ENCODE data around the gene FMN1.

The FMN1 gene

DNA sequence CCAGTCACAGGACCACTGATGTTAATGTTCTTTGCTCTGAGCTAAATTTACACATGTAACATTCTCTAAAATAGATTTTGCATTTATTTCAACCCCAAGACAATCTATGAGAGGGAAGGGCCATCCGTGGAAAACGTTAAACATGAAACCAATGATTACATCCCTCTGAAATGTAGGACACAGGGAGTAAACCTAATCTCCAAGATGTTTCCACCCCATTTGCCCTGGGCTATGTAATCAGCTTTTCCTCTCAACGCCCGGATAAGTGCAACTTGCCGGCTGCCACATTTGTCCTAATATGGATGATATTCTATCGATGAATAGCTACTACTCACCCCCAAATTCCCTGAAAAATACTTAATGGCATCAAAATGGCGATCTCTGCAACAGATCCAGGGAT lies 6.4 kb upstream of the FMN1 start:
- no peak for DNase-seq

DNA sequence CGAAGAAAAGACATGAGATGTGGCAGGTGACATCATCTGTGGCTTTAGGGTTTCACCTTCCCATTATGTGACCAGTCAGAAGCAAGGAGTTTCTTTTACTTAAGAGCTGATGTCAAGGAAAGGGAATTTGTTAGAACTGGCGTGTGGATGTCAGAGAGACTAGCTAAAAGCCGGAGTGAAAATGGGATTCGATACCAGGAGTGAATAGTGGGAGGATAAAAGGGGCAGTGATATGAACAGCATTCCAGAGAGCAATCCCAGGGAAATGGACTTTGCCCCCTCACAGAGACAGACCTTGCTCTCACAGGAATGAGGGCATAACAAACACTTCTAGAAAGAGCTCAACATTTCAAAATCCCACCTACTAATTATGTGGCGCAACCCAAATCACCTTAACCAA lies 5.9 kb upstream of the FMN1 start:
- no peak for DNase-seq

DNA sequence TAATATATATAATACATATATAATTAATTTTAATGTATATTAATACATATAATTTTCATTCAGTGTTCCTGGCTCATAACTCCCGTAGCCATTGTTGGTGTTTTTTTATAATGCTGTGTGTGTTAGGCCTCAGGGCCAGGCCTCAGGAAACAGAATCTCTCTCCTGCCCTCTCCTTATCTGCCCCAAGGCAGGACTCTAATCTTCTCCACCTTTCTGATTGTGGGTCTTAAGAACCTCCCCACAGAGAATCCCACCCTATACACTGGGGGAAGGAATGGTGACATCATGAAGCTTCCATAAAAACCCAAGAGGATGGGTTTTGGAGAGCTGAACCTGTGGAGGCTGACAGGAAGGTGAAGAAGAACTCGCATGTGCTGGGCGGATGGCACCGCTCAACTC lies 4.0 kb upstream of the FMN1 start:
- DNase-seq: no peak

DNA sequence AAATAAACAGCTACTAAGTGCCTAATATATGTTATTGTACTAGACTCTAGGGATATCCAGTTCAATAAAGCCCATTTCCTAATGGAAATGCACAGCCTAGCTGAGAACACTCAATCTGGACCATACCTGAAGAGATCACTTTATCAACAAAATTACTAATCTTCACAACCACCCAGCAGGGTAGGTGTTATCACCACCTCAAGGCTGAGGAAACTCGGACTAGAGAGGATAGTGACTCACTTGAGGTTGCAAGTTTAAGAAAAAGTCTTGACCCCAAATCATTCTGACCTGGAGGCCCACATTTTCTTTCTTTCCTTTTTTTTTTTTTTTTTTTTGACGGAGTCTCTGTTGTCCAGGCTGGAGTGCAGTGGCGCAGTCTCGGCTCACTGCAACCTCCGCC lies 3.1 kb upstream of the FMN1 start:
- no peak for DNase-seq

DNA sequence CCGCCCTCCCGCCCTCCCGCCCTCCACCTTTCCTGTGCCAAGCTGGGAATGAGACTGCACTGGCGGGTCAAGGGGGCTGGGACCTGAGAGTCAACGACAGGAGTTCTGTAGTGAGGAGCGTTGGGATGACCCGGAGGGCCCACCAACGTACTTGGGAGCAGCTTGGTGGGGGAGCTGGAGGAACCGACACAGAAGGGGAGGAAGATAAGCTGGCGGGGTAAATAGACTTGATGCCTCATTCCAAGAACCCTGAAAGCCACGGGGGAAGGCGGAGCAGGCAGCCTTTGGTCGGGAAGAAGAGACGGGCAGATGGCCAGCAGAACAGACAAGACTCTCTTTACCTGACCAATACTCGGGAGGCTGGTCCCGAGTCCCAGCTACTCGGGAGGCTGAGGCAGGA lies 277 bp downstream of the FMN1 start:
- DNase-seq: no peak

DNA sequence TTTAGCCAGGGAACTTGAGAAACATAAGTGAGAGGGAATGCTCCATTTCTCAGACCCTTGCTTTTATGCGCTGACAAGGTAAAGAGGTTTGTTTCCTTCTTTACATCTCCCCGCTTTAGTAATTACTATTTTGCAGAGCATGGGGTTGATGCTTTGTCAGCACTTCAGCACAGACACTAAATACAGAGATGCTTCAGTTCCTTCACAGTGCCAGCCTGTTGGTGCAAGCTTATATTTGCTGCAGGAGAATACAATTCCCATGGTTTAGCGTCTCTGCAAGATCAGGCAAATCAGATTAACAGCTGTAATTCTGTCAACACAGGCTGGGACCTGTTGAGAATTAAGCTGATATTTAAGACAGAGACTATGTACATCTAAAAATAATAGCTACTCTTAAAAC lies 2.9 kb downstream of the FMN1 start:
- no peak for DNase-seq

DNA sequence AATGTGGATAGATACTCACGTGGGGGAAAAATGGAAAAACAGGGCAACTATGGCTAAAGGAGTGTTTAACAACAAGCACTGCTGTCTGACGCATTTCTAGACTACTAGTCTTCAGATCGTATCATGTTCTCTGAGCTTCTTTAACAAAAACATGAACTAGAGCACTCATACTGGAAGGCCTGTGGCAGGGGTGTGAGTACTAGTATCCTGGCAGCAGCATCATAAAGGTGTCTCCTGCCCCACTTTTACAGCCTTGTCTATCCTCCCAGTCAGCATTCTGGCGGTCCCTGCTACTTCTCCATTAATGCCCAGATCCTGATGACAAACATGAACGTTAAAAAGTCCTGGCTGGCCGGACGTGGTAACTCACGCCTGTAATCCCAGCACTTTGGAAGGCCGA lies 4.0 kb downstream of the FMN1 start:
- no peak for DNase-seq

DNA sequence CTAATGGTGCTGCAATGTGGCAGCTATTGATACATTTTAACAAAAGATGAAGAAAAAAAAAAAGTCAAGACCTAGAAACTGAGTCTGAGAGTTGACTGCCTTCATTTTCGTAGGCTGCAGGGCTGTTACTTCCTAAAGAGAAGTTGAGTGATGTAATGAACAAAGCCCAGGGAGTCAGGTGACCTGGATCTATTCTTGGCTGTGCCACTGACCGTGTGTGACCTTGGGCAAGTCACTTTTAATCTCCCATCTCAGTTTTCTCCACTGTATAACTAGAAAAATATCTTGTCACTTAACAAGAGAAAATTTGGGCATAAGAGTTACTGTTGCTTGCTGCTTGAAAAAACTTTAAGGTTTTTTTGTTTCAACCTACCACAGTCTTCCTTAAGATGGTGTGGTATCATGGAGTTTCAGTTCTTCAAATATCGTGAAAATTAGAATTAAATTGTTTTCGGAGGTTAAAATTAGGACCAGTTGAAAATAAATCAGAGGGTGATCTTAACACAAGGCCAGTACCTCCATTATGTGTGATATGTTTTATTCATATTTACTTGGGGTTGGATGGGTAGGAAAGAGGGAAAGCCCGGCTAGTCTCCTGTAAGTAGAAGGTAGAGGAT lies 5.8 kb downstream of the FMN1 start:
- no peak for DNase-seq

DNA sequence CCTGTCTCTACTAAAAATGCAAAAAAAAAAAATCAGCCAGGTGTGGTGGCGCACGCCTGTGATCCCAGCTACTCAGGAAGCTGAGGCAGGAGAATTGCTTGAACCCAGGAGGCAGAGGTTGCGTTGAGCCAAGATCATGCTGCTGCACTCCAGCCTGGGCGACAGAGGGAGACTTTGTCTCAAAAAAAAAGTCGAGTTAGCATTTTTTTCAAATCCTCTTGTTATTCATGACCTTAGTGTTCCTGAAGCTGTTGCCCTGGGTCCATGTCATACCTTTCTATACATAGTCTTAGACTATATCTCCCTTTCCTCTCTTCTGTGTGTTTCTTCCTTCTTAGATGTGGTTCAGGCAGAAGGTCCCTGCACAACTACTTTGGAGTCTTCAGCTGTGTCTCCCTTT lies 6.4 kb downstream of the FMN1 start:
- no peak for DNase-seq

DNA sequence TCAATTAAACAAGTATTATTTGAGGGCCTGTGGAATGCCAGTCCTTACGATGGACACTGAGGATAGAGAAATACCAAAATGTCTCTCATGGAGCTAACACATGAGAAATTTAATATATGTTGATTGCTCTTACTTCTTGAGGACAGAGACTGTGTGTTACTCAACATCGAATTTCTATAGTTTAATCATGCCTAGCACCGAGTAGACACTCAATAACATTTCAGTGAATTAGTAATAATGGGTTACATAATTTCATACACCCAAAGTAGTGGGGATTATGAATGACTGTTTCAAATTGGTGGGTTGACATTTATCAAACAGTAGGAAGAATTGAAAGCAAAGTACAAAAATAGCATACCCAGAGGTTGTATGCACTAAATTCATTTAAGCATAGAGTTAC lies 11.2 kb downstream of the FMN1 start:
- DNase-seq: no peak

DNA sequence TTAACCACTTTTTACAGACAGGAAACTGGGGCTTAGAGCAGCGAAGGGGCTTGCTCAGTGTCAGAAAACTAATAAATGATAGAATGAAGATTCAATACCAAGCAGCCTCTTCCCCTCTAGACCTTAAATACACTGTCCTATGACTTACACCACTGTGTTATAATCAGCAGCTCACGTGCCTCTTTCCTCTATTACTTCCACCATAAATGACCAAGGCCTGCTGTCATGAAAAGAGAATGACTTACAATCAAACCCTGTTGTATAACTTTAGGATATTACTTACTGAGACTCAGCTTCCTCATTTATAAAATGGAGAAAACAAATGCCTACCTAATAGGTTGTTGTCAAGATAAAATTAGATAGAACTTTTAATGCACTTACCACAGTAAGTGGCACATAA lies 11.6 kb downstream of the FMN1 start:
- no peak for DNase-seq

DNA sequence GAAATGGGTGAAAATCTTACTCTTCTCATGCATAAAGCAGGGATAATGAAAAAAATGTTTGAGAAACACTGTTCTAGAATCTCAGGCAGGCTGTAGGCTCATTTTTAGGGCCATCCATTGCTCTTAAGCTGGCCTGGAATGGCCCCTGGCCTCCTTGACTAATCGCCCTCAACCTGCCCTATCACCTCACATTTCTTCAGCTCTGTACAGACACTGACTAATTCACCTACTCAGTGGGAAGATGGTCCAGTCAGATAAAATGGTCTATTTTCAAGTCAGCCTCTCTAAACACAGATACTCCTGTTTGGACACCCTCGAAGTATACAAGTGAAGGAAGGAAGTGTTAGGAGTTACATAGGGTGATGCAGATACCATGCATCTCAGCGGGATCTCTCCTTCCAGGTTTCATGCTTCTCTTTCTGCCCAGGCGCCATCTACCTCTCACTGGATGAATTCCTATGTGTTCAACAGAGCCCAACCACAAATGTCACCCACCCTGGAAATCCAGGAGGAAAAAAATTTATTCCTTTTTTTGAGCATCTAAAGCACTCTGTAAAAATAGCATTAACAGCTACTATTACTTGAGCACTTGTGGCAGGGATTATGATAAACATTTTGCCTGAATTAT lies 12.1 kb downstream of the FMN1 start:
- no peak for DNase-seq

DNA sequence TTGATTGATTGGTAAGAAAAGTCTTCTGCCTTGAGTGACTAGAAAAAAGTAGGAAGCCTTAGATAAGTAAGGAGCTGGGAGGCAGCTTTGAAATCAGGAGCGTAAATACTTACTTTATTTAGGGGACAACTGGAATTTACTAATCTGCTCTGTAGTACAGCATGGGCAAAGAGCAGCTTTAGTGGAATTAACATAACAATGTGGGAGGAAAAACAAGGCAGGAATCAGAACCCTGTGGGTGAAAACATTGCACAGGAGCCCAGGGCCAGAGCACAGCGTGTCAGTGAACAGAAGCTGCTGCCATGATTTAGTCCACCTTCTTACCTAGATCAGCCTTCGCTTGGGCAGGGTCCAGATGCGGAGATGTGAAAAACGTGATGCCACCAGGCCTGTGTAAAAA lies 14.6 kb downstream of the FMN1 start:
- DNase-seq: no peak

DNA sequence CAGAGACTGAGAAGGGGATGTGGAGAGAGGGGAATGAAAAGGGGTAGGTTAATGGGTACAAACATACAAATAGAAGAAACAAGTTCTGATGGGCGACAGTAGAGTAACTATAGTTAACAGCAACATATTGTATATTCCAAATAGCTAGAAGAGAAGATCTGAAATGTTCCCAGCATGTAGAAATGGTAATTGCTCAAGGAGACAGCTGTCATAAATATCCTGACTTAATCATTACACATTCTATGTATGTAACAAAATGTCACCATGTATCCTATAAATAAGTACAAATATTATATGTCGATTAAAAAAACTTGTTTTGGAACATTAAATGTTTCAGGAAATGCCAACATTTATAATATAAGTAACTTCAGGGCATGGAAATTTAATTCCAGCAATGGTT lies 23.3 kb downstream of the FMN1 start:
- no peak for DNase-seq

DNA sequence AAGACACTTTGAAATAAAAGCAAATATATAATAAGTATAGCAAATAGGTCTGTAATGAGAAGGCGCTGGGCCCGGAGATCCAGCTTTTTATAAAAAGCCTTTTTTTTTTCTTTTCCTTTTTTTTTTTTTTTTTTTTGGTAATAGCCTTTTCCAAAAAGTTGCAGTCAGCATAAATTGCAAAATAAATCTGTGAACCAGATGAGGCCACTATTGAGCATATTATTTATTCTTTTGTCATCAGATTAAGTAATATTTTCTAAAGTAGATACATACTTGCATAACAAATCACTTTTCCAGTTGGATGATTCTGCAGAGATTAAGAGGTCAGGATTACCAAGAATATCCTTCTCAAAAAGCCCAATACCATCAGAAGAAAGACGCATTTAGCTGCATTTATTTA lies 24.9 kb downstream of the FMN1 start:
- no peak for DNase-seq

DNA sequence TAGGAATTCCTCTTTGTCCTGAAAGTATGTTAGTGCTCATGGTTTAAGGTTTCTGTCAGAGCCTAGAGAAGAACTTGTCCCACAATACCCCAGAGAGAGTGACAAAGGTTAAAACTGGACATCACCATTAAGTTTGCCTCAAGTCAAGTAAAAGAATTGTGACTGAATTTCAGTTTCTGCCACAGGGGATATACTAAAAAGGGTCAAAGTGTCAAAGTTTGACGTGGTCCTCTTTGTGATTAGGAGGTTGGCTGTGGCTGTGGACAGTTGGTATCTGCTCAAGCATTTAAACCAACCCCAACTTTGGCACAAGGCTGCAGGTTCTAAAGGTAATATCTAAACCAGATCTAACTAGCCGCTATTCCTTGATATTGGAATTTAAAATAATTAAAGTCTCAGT lies 26.1 kb downstream of the FMN1 start:
- DNase-seq: no peak

DNA sequence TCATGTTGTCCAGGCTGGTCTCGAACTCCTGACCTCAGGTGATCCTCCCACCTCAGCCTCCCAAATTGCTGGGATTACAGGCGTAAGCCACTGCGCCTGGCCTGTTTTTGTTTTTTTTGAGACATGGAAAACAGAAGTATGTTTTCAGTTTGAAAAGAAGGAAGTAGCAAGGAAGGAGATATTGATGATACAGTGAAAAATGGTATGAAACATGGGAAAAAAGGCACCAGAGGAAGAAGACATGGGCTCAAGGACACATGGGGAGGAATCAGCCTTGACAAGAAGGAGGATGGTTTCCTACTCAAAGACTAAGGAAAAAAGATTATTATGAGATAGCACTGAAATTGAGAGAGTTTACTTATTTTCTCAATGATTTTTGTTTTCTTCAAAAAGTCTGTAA lies 30.7 kb downstream of the FMN1 start:
- no peak for DNase-seq

DNA sequence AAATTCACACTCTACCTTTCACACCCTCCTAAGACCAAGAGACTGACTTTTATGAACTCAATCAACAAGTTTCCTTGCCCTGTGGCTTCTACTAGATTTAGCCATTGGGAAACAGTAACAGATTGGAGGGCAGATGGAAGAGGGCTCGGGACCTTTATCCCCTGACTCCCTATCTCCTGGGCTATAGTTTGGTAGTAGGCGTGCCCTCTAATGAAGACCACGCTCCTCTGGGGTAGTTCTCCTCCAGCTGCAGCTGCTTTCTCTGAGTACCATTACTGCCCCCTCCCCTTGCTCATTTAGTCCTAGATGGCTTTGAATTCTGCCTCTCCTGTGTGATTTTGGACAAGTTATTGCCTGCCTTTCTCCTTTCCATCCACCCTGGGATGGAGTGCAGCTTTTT lies 33.3 kb downstream of the FMN1 start:
- no peak for DNase-seq

DNA sequence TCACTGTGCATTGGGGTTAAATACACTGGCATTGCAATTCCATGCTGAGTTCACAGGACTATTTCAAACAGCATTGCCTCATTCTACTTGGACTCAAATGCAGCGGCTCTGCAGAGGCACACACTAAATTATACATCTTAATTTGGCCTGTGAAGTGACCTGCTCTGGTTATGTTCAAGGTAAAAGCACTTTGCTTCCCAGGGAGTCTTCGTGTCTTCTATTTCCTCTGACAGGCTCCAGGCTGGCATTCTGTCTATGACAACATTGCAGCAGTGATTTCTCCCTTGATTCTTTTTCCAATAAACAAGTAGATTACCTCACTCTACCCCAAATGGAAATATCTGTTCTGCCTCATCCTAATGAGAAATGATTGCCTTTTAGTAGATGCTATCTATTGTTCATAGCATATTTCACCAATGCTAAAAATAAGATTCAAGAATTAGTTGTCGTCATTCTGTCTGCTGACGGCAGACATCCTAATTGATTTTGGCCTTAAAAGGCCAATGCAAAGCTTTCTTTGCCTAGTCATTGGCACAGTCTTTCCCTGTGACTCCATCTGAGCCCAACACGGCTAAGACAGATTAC lies 33.8 kb downstream of the FMN1 start:
- no peak for DNase-seq

DNA sequence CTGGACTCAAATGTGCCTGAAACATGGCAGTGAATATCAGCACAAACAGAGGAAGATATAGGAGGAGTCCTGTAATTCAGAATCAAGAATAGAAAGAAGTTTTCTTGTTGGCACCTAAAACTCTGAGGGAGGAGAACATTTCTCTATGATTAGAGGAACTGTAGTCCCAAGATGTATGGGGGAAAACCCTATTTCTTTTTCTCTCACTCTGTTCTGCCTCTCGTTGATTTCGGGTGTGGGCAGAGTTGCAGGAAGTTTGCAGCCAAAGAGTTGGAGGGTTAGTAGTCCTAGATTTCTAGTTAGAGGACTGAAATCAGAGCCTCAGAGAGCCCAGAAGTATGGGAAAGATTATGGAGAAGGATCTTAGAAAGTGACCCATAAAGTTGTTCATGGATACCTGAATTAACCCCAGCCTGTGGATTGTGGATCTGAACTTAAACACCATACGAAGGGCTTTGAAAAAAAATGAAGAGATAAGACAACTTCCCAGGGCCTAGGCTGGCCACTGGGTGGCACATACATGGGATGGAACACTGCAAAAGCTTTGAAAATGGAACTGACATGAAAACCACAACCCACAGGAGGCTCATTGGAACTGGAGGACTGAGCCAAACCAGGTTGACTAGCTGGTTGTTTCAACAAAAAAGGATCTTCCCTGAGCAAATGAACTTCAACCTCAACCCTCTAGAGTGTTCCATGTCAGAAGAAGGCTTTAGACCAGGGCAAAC lies 34.6 kb downstream of the FMN1 start:
- DNase-seq: no peak

DNA sequence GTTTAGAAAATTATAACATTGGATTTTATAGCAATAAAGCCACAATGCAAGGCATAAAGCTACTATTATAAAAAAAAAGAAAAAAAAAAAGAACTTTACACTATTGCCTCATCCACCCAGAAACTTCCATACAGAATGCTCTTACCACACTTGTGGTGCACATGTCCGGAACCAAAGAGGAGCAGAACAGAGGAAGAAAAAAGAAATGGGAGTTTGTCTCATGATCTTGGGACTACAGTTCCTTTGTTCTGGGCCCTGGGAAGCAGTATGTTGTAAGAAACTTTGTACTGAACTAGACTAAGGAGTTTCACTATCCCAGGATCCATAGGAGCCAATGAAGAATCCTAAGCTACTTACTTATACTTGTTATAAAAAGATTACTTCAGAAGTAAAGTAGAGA lies 36.1 kb downstream of the FMN1 start:
- DNase-seq: no peak

DNA sequence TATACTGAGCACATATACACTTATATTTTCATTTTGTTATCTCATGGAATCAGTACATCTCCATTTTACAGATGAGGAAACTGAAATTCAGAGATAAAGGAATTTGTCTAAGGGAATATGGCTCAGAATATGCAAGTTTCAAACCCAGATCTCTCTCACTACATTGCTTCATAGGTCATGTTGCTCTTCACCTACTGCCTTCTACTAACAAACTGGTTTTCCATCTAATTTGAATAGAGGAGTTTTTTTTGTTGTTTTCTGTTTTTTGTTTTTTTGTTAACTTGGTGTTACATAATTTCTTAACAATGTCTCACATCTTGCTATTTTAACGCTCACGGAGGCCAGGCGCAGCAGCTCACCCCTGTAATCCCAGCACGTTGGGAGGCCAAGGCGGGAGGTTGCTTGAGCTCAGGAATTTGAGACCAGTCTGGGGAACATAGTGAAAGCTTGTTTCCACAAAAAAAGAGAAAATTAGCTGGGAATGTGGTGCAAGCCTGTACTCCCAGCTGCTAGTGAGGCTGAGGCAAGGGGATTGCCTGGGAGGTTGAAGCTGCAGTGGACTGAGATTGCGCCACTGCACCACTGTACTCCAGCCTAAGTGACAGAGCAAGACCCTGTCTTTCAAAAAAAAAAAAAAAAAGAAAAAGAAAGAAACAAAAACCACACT lies 37.0 kb downstream of the FMN1 start:
- DNase-seq: no peak

DNA sequence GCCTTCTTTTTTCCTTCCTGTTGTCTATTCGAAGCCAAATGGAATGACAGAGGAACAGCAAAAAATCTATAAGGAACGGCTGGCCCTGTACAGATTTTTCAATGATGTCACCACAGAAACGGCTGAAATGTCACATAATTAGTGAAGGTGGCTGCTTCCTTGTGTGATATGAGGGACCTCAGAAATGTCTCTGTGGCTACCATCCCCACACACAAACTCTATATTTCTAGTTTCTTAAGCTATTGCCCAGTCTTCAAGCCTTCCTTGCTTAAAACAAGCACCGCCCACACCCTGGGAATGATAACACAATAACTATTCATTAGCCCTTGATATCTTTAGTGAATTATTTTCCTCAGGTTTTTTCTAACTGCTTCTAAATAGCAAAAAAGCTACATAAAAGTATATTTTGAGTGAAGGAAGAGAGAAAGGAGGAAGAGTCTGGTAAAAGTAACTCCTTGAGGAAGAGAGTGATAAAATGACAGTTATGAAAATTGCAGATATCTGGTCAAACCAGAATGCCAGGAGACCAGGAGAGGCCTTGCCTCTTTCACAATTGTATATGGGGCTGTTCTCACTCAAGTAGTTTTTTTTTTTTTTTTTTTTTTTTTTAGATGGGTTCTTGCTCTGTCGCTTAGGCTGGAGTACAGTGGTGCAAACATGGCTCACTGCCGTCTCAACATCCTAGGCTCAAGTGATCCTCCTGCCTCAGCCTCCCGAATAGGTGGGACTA lies 38.7 kb downstream of the FMN1 start:
- DNase-seq: no peak
